Activated CD4-positive, alpha-beta T cell treated with anti-CD3 and anti-CD28 coated beads for 48 hours (primary cell): ENCODE data around the gene ZNF148.
"Not testable (repeated sequence)": the region's sequence is repeated elsewhere in the genome, so short reads cannot be mapped to it uniquely, and the experiment has no call there.

Experiments used
- DNase-seq: peaks from one replicate; pipeline ENCODE4 v3.0.0-alpha.2; 2020

ZNF148 gene

DNA sequence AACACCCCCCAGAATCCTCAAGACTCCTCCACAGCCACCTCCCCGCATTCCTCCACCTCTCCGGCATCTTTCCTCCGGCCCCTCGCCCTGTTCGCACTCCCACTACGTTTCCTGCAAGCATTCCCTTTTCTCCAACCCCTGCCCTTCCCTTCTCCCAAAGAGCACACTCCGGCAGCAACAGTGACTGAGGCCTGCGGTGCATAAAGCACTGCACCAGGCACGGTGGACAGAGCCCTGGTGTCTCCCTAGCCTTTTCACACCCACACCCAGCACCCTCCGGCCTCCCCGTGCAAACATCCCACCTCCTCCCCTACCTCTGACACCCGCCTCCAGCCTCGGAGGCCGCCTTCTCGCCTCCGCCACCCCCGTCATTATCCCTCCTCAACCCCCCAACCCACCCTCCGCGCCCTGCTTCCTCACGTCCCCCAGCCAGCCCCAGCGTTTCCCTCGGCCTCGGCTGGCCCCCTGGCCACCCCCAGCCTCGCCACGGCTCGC lies 577 bp downstream of the ZNF148 start:
- DNase-seq, result peak; percentile 48

DNA sequence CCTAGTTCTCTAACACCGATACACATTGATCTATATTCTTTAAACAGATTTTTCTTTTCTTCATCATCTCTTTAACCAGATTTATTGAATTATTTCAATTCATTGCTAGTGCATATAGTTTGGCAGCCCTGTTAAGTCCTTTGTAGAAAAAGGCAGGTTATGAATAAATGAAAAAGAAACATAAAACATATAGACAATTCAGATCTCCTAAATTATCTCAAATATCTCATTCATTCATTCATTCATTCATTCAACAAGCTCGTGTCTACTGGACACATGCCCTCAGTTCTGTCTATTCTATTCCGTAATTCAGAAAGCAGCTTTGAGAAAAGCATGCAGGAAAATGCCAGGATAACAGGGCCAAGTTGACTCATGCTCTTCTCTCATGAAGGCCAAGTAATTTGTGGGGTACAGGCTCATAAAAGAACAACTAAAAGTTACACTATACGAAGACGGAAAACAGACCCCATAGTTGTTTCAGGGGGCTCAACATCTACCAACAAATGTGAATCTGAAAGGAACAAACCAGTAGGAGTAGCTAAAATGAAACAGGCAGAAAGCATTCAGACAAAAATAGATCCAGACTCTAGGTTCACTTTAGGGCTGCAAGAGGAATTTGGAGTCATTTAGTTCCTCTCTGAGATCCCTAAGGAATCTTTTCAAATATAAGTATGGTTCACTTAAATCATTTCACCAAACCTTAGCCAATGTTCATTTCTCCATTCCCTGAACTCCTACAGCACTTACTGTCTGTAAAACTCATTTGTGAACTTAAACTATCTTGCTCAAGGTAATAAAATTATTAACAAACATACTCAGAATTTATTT lies 7.5 kb downstream of the ZNF148 start:
- DNase-seq, result no peak

DNA sequence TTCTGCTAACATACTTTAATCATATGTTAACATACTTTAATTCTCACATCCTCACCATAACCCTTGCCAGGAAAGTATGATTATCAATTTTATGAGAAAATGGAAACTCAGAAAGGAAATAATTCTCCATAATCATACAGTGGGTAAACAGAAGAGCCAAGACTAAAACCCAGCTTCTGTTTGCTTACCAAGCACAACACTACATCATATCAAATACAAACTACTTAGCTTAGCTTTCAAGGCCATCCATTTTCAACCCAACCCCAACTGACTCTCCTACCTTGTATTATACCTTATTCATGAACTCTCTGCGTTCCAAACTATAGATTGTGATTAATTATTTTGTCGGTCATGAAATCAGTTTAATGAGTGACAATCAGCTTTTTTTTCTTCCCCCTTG lies 9.0 kb downstream of the ZNF148 start:
- no peak for DNase-seq

DNA sequence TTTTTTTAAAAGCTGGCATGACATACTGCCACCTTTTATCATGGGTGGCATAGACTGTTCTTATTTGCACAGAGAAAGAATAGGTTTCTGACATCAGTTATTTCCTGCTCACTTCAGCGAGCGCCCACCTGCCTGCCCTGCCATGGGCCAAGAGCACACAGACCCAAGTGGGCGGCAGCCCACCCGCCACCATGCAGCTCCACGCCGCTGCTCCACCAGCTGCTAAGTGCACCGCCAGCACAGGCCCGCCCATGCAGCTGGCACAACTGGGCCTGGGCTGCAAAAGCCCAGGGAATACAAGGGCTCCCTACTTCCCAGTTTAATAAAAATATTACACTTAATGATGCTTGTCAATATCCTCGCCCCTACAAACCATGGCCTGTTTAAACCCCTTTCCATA lies 15.4 kb downstream of the ZNF148 start:
- no peak for DNase-seq

DNA sequence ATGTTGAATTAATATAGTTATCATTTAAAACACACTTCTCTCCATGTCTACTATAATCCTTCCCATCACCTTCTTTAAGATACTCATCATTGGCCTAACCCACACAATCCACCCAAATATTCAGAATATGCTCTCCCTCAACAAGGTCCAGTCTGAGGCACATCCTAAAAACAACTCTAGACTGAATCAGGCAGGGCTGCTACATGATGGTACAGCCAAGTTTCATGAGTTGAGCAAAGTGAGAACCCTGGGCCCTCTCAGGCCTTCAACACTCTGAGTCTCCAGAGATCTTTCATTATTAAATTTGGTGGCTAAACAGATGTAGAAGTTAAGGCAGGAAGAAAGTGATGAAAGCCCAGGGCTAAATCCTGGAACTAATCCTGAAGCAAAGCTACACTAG lies 16.2 kb downstream of the ZNF148 start:
- DNase-seq, result no peak

DNA sequence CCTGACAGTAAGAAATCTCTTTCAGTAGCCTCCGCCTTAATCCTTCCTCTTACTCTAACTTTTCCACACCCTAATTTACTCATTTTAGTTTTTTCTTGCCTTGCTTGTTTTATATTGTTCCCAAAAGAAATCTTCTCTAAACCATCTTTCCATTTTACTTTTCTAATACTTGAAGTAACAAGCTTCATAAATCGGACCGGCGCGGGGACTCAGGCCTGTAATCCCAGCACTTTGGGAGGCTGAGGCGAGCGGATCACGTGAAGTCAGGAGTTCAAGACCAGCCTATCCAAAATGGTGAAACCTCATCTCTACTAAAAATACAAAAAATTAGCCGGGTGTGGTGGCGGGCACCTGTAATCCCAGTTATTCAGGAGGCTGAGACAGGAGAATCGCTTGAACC lies 17.3 kb downstream of the ZNF148 start:
- no peak for DNase-seq

DNA sequence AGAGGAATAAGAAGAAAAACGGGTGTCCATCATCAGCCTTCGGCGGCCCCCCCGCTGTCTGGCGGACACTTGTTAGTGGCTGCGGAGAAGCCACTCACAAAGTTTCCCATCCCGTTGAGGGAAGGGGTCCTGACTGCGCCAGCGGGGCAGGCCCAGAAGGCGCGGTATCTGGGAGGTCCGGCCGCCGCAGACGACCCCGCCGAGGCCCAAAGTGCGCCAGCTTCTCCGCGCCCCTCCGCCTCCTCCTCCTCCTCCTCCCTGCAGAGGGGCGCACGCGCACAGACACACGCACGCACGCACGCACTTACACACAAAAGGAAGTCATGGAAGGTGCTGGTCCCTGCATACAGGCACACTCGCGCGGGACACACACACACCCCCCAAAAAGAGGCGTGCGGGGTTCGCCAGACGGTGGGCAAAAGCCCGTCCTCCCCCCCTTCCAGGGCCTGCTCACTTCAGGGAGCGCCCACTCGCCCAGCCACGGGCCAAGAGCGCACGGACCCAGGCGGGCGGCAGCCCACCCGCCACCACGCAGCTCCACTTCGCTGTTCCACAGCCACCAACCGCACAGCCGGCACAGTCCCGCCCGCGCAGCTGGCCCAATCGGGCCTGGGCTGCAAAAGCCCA lies 18.0 kb downstream of the ZNF148 start:
- DNase-seq, result peak; percentile 72

DNA sequence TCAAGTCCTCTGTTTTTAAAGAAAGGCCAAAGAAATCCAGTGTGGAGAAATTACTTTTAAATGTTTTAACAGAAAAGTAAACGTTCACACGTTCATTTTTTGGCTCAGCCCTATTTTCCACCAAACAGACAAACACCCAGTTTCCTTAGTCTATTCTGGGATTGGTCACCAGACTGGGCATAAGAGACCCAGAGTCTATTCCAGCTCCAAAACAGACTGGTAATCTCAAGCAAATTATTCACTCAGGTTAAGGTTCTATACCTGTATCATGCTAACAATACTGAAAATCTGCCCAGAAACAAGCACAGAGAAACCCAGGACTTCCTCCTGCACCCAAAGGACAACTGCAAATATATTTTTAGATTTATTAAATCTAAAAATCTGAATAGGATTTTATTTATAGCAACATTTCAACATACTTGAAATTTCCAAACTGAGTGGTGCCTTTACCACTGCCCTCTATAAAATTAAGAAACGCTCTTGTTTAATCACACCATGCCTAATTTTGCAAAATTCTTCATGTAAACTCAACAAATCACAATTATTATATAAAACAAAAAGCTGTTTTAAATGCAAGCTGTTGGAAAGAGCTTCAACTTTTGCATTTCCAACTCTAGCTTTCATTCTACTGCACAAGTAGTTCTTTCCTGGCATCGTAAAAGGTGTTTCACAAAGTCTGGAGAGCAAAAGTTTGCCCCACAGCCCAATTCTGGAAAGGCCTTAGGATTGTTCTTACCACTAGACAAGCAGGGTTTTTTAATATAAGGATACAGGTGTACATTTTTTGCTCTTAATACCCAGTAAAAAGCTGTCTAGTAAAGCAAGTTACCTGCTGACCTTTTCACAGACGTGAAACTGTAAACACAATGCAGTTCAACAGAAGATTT lies 18.7 kb downstream of the ZNF148 start:
- no peak for DNase-seq

DNA sequence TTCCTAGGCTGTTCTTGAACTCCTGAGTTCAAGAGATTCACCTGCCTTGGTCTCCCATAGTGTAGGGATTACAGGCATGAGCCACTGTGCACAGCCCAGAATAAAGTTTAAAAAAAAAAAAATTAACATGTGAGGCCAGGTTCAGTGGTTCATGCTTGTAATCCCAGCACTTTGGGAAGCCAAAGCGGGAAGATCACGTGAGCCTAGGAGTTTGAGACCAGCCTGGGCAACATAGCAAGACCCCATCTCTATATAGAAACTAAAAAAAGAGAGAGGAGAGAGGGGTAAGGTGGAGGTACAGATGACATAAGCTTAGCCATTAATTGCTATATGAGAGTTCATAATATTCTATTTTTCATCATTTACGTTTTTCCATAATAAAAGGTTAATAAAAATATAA lies 21.5 kb downstream of the ZNF148 start:
- no peak for DNase-seq

DNA sequence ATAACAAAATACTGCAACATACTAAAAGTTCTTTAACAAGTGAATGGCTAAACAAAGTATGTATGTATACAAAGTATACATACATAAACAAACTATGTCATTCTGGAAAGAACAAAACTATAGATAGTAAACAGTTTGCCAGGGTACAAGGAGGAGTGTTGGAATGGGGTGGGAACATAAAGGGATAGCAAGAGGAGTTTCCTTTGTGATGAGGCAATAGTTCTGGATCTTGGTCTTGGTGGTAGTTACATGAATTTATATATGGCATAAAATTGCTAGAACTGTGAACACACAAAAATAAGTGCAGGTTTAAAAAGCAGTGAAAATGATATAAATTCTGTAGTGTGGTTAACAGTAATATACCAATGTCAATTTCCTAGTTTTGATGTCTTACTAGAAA lies 22.0 kb downstream of the ZNF148 start:
- DNase-seq, result no peak

DNA sequence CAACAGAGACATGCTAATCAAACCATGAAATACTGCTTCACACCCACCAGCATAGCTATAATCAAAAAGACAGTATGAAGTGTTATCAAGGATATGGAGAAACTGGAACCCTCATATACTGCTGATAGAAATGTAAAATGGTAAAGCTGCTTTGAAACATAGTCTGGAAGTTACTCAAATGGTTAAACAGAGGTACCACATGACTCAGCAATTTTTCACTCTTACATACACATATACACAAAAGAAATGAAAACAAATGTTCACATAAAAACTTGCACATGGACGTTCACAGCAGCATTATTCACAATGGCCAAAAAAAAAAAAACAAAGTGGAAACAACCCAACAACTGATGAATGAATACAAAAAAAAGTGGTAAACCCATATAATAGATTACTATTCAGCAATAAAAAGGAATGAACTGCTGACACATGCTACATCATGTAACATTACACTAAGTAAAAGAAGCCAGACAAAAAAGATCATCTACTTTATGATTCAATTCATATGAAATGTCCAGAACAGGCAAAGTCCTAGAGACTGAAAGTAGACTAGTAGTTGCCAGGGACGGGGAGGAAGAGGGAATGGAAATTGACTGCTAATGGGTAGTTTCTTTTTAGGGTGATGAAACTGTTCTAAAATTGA lies 23.2 kb downstream of the ZNF148 start:
- no peak for DNase-seq

DNA sequence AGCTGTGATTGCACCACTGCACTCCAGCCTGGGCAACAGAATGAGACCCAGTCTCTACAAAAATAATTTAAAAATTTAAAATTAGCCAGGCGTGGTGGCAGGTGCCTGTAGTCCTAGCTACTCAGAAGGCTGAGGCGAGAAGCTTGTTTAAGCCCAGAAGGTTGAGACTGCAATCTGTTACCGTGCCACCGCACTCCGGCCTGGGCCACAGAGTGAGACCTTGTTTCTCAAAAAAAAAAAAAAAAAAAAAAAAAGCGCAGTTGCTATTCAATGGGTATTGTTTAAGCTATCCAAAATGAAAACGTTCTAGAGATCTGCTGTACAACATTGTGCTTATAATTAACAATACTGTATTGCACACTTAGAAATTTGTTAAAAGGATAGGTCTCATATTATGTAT lies 24.0 kb downstream of the ZNF148 start:
- DNase-seq, result no peak

DNA sequence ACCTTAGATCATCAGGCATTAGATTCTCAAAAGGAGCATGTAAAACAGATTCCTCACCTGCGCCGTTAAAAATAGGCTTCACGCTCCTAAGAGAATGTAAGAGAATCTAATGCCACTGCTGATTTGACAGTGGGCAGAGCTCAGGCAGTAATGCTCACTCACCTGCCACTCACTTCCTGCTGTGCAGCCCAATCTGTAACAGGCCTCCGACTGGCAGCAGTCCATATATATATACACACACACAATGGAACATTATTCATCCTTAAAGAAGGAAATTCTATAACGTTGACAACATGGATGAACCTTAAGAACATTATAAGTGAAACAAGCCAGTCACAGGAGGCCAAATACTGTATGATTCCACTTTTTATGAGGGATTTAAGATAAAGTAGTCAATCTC lies 24.5 kb downstream of the ZNF148 start:
- DNase-seq, result no peak

DNA sequence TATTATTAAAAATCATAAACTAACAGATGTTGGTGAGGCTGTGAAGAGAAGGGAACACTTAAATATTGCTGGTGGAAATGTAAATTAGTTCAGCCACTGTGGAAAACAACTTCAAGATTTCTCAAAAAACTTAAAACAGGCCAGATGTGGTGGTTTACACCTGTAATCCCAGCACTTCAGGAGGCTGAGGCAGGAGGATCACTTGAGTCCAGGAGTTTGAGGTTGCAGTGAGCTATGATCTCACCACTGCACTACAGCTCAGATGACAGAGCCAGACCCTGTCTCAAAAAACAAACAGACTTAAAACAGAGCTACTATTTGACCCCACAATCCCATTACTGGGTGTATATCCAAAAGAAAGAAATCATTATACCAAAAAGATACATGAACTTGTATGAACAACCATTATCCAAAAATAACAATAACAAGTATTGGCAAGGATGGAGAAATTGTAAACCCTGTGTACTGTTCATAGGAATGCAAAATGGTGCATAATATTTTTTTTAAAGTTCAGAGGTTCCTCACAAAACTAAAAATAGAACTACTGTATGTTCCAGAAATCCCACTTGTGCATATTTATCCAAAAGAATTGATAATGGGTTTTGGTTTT lies 25.5 kb downstream of the ZNF148 start:
- no peak for DNase-seq

DNA sequence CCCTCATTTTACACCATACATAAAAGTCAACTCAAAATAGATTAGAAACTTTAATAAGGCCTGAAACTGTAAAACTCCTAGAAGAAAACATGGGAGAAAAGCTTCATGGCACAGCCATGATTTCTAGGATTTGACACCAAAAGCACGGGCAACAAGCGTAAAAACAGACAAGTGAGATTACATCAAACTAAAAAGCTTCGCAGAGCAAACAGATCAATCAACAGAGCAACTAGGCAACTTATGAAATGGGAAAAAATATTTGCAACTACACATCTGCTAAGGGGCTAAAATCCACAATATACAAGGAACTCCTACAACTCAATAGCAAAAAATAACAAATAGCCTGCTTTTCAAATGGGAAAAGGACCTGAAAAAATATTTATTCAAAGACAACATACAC lies 26.1 kb downstream of the ZNF148 start:
- no peak for DNase-seq

DNA sequence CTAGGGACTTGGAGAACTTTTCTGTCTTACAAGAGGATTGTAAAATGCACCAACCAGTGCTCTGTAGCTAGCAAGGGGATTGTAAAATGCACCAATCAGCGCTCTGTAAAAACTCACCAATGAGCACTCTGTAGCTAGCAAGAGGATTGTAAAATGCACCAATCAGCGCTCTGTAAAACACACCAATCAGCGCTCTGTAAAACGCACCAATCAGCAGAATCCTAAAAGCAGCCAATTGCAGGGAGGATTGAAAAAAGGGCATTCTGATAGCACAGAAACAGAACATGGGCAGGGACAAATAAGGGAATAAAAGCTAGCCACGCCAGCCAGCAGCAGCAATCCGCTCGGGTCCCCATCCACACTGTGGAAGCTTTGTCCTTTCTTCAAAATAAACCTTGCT lies 31.8 kb downstream of the ZNF148 start:
- not testable (repeated sequence) for DNase-seq

DNA sequence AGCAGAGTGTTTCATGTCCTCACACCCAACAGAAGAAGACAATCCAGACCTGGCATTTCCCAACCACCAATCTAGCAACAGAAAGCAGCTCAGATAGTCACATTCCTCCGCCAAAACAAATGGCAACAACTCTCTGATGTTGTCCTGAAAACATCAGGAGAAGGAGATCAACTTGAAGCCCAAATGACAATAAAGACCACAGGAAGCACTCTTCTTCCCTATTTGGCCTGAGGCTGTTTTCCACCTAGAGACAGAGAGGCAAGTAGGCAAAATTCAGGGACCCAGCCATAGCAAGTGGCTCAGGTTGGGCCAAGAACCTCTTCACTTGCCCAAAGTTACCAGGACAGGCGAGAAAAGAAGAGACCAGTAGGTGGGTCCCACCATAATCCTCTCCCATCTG lies 35.0 kb downstream of the ZNF148 start:
- DNase-seq, result no peak

DNA sequence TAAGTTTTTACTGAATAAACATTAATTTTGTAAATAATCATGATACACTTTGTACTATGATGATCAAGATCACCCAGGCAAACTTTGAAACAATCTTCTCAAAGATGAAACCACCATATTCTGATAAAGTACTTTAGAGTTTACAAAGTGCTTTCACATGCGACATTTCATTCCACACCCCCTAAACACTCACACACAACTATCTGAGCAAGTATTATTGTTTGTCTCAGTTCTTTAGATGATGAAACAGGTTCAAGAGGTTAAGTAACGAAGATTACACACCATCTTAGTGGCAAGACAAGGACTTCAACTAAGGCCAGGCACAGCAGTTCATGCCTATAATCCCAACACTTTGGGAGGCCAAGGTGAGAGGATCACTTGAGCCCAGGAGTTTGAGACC lies 37.6 kb downstream of the ZNF148 start:
- no peak for DNase-seq

DNA sequence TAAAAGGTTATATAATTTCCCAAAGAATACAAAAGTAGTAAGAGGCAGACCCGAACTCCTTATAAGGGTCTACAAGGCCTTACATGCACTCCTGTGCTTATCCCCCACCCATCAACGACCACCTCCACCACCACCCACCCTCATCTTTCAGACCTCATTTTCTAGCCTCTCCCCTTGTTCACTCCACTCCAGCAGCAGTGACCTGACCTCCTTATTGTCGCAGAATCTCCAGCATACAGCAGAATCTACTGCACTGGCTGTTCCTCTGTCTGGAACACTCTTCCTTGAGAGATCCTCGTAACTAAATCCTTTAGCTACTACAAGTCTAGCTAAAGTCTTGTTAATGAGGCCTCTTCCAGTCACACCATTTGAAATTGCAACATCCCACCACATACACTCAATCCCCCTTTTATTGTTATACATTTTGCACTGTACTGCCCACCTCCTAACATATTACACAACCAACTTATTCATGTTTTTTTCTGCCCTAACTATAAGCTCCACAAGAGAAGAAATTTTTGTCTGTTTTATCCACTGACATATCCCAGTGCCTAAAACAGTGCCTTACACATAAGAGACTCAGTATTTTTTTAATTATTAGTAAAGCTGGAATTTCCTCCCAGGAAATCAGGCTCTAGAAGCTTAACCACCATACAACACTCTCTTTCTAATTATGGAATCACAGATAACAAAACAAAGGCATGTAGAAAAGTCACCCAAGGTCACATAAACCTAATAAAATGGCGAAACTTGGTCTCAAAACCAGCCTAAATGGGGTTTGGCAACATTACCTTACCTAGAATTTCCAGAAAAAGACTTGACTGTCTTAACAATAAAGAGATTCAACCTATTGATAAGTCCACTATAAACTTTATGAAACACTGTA lies 40.2 kb downstream of the ZNF148 start:
- DNase-seq, result no peak

DNA sequence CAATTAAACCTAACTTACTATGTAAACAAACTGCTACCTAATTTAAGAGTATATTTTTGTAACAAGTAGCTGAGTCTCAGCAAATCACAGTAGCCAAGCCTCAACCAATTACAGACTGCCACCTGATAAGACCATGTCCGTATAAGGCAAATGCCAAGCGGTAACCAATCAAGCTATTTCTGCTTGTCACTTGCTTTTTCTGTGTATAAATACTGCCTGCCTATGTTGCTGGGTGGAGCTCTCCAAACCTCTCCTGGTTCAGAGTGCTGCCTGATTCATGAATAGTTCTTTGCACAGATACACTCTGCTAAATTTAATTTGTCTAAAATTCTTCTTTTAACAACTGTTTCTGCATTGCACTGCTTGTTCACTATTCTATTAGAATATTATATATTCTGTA lies 42.6 kb downstream of the ZNF148 start:
- DNase-seq, result no peak

DNA sequence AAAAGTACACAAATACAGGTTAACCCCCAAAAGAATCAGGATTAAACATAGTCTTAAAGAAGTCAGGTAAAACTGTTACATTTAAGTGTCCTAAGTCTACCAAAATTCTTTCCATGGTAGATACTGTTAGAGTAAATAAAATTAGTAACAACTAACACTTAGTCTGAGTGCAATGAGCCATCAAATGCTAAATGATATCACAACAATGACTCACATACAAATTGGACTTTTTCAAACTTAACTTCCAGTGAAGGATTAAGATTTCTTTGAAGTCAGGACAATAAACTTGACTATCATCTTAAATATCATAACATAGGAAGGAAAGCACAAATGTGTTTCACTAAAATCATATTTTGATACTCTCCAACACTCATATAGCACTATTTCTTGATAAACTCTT lies 43.9 kb downstream of the ZNF148 start:
- DNase-seq, result no peak

DNA sequence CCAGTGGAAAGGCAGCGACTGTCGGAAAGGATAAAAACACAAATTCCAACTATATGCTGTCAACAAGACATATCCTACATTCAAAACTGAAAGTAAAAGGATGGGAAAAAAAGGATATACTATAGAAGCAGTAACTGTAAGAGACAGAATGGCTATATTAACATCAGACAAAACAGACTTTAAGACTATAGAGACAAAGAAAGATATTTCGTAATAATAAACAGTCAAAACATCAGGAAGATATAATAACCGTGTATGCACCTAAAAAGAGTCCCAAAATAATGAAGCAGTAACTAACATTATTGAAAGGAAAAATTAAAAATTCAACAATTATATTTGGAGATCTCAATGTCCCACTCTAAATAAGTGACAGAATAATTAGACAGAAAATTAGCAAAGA lies 48.2 kb downstream of the ZNF148 start:
- DNase-seq, result no peak
